Posterior cingulate gyrus (tissue), 11 donors: ENCODE measurements around the gene TAF10.
A peak's percentile ranks its signal among the peaks of the same experiment; 100 is the strongest.

Source experiments
- DNase-seq, 10 donors: peaks; one replicate each; pipeline versions ENCODE4 v3.0.0 to v3.0.0-alpha.2; 2020 to 2021; ENCODE audit warnings: mixed read lengths in 3 of 10
- intact Hi-C: fragments of 100-400 bp; cut with DNase I; formaldehyde crosslinking; loops from one replicate; pipeline ENCODE4 v1.15.1; 2023

TAF10 gene

GRCh38 chr11:6642957-6643356 lies 30.9 kb upstream of the TAF10 start:
- DNase-seq: no peak
- intact Hi-C loops: no loop called here

GRCh38 chr11:6640985-6641701 lies 29.1 kb upstream of the TAF10 start:
- DNase-seq: peak in 8 of 10 donors; percentile 36 to 94 (median 74)
- intact Hi-C loops: no loop called here

- intact Hi-C loops: no loop called here
- DNase-seq: no peak
These were observed 28.3 kb upstream of the TAF10 start for GRCh38 chr11:6640036-6640984.

- intact Hi-C loops: no loop called here
- DNase-seq: no peak
These were observed 26.4 kb upstream of the TAF10 start for GRCh38 chr11:6638429-6638828.

GRCh38 chr11:6637871-6638270 lies 25.9 kb upstream of the TAF10 start:
- intact Hi-C loops: no loop called here
- DNase-seq: no peak

GRCh38 chr11:6636480-6636879 lies 24.5 kb upstream of the TAF10 start:
- intact Hi-C loops: no loop called here
- no peak for DNase-seq

GRCh38 chr11:6635082-6635932 lies 23.3 kb upstream of the TAF10 start:
- intact Hi-C loops: no loop called here
- peak in 5 of 10 donors; percentile 45 to 92 (median 59) for DNase-seq

GRCh38 chr11:6634534-6634933 lies 22.5 kb upstream of the TAF10 start:
- no peak for DNase-seq
- intact Hi-C loops: no loop called here

- peak in 2 of 10 donors; percentile 8 to 73 for DNase-seq
These were observed 21.7 kb upstream of the TAF10 start for GRCh38 chr11:6633422-6634408.

GRCh38 chr11:6632116-6633073 lies 20.4 kb upstream of the TAF10 start:
- DNase-seq: peak in 1 of 10 donors; percentile 77
- intact Hi-C loops: no loop called here

More at GRCh38 chr11:6633422-6634408, 21.7 kb upstream of the TAF10 start:
- intact Hi-C loops: no loop called here

- intact Hi-C loops: no loop called here
- no peak for DNase-seq
These were observed 19.4 kb upstream of the TAF10 start for GRCh38 chr11:6631361-6631890.

- DNase-seq: peak in 1 of 10 donors; percentile 87
- intact Hi-C loops: no loop called here
These were observed 18.7 kb upstream of the TAF10 start for GRCh38 chr11:6630632-6631291.

GRCh38 chr11:6629892-6630631 lies 18.0 kb upstream of the TAF10 start:
- DNase-seq: peak in 1 of 10 donors; percentile 89
- intact Hi-C loops: no loop called here

- intact Hi-C loops: no loop called here
- DNase-seq: no peak
These were observed 17.5 kb upstream of the TAF10 start for GRCh38 chr11:6629573-6629891.

- DNase-seq: no peak
- intact Hi-C loops: no loop called here
These were observed 16.5 kb upstream of the TAF10 start for GRCh38 chr11:6628526-6628925.

- no peak for DNase-seq
- intact Hi-C loops: no loop called here
These were observed 15.8 kb upstream of the TAF10 start for GRCh38 chr11:6627762-6628241.
